Peyer's patch (tissue), 4 donors: Measurements from ENCODE around the gene FARP1.

Source experiments
- POLR2A ChIP-seq, 2 donors: fragments of 450-650 bp; IDR thresholded peaks; one replicate each; pipeline ENCODE4 v1.5.1; 2017; ENCODE audit warnings: antibody characterized with exemption in 2 of 2, mild to moderate bottlenecking in 2 of 2, moderate library complexity in 2 of 2
- TF ChIP-seq, protein P1 (sequence below), 6 experiments: fragments of 450-650 bp in 4 of 6; fragments of 200-600 bp in 2 of 6; sonication (generic) in 1 of 6; IDR thresholded peaks; one replicate each; pipeline ENCODE4 v1.5.1; 2017 to 2019; ENCODE audit warnings: antibody characterized with exemption in 6 of 6, mild to moderate bottlenecking in 3 of 6, moderate library complexity in 1 of 6

DNA sequence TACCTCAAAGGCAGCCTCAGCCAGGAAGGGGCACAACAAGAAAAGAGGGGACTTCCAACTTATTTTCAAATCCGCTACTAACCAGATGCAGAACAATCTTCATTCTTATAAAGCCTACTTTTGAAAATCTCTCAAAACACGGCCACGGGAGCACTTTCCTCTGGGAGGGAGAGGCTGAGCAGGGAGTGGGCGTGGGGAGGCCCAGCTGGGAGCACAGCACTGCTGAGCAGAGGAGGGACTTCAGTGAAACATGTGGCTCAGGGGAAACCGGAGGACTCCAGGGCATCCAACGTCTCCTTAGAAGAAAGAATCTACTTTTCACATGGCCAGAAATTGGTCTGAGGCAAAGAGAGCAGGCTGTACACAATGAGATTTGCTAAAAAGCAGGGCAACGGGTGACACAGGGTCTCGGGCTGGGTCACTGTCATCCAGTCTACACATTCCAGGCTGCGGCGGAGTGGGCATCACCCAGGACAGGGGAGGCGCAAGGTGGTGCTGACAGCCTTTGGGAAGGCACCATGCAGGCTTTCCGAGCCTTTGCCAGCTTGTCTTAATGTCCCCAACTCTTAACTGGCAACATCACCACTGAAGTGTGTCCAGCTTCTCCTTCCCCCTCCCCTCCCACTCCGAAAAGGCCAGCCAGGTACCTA is 317.0 kb downstream of the FARP1 start:
- TF ChIP-seq POLR2A (IDR thresholded peaks at IDR 0.05): no peak
- TF ChIP-seq, protein P1, sequence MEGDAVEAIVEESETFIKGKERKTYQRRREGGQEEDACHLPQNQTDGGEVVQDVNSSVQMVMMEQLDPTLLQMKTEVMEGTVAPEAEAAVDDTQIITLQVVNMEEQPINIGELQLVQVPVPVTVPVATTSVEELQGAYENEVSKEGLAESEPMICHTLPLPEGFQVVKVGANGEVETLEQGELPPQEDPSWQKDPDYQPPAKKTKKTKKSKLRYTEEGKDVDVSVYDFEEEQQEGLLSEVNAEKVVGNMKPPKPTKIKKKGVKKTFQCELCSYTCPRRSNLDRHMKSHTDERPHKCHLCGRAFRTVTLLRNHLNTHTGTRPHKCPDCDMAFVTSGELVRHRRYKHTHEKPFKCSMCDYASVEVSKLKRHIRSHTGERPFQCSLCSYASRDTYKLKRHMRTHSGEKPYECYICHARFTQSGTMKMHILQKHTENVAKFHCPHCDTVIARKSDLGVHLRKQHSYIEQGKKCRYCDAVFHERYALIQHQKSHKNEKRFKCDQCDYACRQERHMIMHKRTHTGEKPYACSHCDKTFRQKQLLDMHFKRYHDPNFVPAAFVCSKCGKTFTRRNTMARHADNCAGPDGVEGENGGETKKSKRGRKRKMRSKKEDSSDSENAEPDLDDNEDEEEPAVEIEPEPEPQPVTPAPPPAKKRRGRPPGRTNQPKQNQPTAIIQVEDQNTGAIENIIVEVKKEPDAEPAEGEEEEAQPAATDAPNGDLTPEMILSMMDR (IDR thresholded peaks at IDR 0.05): no peak
